Kidney epithelial cell (primary cell): ENCODE results near the gene CTNNBL1. TPM values are rescaled to one million over a fixed set of nuclear protein-coding genes. Genes with fewer than 3 reads are reported as not detected.

ENCODE experiments used
- DNase-seq: peaks from one replicate; pipeline ENCODE4 v3.0.0-alpha.2; 2010; ENCODE audit warnings: low read depth
- H3K27me3 ChIP-seq: 2 replicates; pipeline ENCODE4 v1.6.0; 2011; ENCODE audit warnings: low read length; ENCODE audit not compliant: control insufficient read depth, insufficient read depth
- H3K36me3 ChIP-seq: 2 replicates; pipeline ENCODE4 v1.5.1; 2011; ENCODE audit warnings: low read length; ENCODE audit not compliant: control insufficient read depth, insufficient read depth
- H3K4me3 ChIP-seq: 2 replicates; pipeline ENCODE4 v1.5.1; 2011; ENCODE audit warnings: low read depth, mild to moderate bottlenecking, control low read depth, low read length
- total RNA-seq: library from RNA; depleted of rRNA; stranded (reverse); fragments of >200 nt; gene quantifications from 2 replicates; pipeline ENCODE4 v1.2.3, GENCODE V29; 2015
- TF ChIP-seq, protein P1 (sequence below): IDR thresholded peaks from 2 replicates; pipeline ENCODE4 v1.5.1; 2011; ENCODE audit warnings: mild to moderate bottlenecking, moderate library complexity, low read length, control low read depth, inconsistent platforms; ENCODE audit not compliant: insufficient read depth, poor library complexity, severe bottlenecking

Gene CTNNBL1
- total RNA-seq, 1 donor from 2014 or later: 40.5 TPM

DNA sequence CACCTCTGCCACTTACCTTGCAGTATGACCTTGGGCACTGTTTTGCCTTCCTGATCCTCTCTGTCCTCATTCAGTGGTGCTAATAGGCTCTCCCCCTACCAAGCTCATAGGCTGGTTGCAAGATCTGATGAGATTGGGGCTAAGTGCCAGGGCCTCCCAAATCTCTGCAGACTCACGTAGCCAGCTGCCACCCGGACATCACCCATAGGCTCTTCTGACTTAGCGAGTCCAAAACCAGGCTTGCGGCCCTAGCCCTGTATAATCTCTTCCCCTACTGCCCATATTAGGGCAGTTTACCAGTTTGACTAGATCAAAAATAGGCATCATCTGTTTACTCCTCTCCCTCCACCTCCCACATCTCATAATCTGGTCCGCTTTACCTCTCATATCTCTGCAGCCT, 154.9 kb downstream of the CTNNBL1 start:
- TF ChIP-seq, protein P1, sequence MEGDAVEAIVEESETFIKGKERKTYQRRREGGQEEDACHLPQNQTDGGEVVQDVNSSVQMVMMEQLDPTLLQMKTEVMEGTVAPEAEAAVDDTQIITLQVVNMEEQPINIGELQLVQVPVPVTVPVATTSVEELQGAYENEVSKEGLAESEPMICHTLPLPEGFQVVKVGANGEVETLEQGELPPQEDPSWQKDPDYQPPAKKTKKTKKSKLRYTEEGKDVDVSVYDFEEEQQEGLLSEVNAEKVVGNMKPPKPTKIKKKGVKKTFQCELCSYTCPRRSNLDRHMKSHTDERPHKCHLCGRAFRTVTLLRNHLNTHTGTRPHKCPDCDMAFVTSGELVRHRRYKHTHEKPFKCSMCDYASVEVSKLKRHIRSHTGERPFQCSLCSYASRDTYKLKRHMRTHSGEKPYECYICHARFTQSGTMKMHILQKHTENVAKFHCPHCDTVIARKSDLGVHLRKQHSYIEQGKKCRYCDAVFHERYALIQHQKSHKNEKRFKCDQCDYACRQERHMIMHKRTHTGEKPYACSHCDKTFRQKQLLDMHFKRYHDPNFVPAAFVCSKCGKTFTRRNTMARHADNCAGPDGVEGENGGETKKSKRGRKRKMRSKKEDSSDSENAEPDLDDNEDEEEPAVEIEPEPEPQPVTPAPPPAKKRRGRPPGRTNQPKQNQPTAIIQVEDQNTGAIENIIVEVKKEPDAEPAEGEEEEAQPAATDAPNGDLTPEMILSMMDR: no peak
- Histone ChIP-seq H3K36me3 (no peaks in the 10 kb centered on the region), H3K4me3 (no peak overlapping the region), H3K27me3 (no peaks in the 10 kb centered on the region)
- no peak for DNase-seq

DNA sequence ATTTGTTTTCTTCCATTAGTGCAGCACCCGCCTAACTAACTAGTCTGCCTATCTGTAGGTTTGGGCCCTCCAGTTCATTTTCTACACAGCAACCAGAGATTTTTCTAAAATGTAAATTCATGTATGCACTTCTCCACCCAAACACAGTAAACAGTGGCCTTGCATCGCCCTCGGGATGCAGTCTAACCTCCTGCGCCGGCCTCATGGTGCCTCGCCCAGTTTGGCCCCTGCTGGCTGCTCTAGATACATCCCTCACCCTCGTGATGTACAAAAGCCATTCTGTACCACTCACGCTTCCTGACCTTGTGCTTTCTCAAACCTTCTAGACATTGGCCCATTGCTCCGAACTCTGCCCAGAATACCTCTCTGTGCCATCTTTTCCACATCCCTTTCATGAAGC, 155.3 kb downstream of the CTNNBL1 start:
- no peaks in the 10 kb centered on the region for H3K36me3 ChIP-seq
- no peak for DNase-seq
- H3K27me3 ChIP-seq: no peaks in the 10 kb centered on the region
- TF ChIP-seq, protein P1: no peak
- no peak overlapping the region for H3K4me3 ChIP-seq

DNA sequence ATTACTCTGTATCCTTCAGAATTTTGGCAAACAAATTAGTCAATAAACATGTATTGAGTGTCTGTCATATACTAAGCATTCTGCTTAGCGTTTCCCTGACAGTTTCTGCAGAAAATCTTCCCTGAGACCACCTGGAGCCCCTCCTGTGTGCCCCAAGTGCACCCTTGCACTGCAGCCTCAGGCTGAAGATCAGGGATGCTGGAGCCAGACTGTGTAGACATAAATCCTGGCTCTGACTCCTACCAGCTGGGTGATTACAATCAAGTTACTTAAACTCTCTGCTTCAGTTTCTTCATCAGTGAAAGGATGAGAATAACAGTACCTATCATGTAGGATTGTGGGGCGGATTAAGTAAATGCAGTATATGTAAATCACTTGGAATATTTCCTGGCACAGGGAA, 155.7 kb downstream of the CTNNBL1 start:
- no peak for DNase-seq
- TF ChIP-seq, protein P1: no peak

DNA sequence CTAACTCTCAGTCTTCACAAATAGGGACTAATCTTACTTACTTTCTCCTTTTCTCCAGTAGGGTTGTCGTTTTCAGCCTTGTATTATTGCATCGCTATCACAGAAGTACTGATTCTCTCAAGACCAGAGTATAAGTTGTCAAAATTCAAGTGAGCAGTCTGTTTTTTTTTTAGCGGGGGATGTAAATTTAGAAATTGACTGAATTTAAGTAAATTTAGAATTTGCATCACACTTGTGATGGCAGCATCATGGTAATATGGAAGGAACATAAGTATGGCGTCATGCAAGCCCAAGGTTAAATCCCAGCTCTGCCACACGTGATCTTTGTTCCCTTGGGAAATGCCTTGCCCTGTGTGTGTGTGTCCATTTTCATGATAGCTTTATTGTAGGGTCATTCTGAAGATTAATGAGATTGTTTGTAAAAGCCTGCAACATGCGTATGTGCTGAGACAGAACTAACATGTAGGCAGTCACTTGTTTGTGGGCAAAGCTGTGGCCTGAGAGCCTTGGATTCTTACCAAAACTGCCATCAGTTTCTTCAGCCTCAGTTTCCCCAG, 156.3 kb downstream of the CTNNBL1 start:
- Histone ChIP-seq H3K36me3 (no peaks in the 10 kb centered on the region), H3K4me3 (no peak overlapping the region), H3K27me3 (no peaks in the 10 kb centered on the region)
- DNase-seq: no peak
- TF ChIP-seq, protein P1: no peak

More for the DNA sequence above, 155.7 kb downstream of the CTNNBL1 start:
- Histone ChIP-seq H3K27me3 (no peaks in the 10 kb centered on the region), H3K4me3 (no peak overlapping the region), H3K36me3 (no peaks in the 10 kb centered on the region)

DNA sequence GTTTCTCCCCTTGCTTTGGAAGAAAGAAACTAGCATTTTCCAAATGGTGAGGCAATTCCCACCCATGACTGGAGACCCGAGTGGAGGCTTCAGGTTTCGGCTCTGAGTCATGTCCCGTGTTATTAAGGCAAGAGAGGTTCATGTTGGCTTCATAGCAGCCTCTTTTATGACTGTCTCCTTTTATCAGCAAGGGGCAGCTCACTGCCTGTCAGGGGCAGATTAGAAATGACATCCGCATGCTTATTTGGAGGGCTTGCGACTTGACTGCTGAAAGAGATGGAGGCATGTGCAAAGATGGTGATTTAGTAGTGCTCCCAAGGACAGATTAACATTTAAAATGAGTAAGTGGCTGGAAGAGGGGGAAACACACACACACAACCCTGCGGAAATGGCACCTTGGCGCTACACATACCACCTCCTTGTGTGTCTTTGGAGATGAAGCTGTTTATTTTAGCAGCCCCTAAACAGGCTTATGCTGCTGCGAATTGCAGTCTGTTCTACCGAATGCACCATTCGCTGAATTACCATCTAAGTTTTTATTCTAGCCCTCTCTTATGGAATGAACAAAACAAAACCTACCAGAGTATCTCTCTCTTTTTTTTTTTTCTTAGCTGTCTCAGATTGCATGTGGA, 157.0 kb downstream of the CTNNBL1 start:
- H3K36me3 ChIP-seq: no peaks in the 10 kb centered on the region
- TF ChIP-seq, protein P1: no peak
- DNase-seq: no peak
- H3K27me3 ChIP-seq: no peaks in the 10 kb centered on the region
- H3K4me3 ChIP-seq: no peak overlapping the region

DNA sequence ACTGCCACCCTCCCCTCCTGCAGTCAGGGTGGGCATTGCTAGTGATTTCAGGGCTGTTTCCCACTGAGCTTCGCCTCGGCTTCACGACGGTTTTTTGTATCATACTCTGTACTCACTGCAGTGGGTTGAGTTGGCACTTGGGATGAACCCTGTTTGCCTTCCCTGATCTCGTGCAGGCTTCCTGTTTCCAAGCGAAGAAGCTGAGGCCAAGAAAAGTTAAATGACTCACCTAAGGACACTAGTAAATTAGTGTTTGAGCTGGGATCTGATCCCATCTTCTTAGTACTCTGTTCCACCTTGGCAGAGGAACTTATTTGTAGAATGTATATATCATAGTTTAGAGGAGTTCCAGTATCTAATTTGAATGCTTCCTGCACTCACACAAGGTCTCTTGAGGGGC, 158.8 kb downstream of the CTNNBL1 start:
- Histone ChIP-seq H3K36me3 (no peaks in the 10 kb centered on the region), H3K4me3 (no peak overlapping the region), H3K27me3 (no peaks in the 10 kb centered on the region)
- TF ChIP-seq, protein P1: no peak
- no peak for DNase-seq
